ENCODE results near the gene TLE2. TPM values are rescaled to one million over a fixed set of nuclear protein-coding genes. Genes with fewer than 3 reads are reported as not detected.

Gene TLE2
- total and polyA plus RNA-seq, 2 of the 4 experiments (the other 2 are of a cell fraction): under 0.01 to 0.41 TPM

DNA sequence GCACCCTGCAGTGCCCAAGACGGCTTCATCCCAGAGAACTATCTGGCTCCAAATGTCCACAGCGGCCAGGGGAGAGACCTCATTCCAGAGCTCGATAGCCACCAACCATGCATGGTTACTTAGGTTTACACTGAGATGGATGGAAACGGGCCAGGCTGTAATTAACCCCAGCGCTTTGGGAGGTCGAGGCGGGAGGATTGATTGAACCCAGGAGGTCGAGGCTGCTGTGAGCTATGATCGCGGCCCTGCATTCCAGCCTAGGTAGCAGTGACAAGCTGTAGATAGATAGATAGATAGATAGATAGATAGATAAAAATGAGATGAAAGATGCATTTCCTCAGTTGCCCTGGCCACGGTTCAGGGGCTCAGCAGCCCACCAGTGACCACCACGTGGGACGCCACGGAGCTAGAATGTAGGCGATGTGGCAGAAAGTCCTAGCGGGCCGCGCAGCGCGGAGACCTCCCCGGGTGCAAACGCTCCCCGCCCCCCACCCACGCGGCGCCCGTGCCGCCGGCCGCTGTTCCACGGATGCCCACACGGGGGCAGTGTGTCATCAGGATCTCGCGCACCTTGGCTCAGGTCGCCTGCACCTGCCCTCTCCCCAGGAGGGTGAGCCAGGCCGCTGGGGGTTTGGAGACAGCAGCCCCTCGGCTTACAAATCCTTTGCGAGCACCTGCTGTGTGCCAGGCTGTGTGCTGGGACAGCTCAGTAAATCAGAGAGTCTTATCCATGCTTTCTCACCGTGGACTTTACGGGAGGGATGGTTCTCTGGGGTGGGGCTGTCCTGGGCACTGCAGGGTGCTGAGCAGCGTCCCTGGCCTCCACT lies 46.7 kb upstream of the TLE2 start:
- Histone ChIP-seq H3K4me2 (ENCODE audit: low read depth, low read length) (peak overlapping the region; percentile 90), H3K79me1 (ENCODE audit: low read depth in 1 of 2, low read length in 2 of 2) (no peaks in the 10 kb centered on the region), H2AK9ac (replicated peaks; ENCODE audit: low read depth, low read length, poor library complexity) (no peak overlapping the region), H3K9me3 (ENCODE audit: control insufficient read depth, insufficient read depth, low read length) (no peaks in the 10 kb centered on the region), H4K20me1 (ENCODE audit: insufficient read depth, low read length) (no peaks in the 10 kb centered on the region), H2BK120ac (ENCODE audit: low read depth, low read length) (no peak overlapping the region), H3K14ac (replicated peaks; ENCODE audit: low read depth, low read length) (no peak overlapping the region; the same call in 1 of the 2 replicates), H3K4ac (ENCODE audit: low read depth, low read length) (no peak overlapping the region), H3K27ac (ENCODE audit: insufficient read depth, low read length) (no peak overlapping the region), H3K4me1 (ENCODE audit: control insufficient read depth, insufficient read depth, low read length) (peaks cover 3% of the 10 kb centered on the region; the same call in 1 of the 2 replicates), H3K36me3 (ENCODE audit: control insufficient read depth, insufficient read depth, low read length) (no peaks in the 10 kb centered on the region), H3K9me1 (ENCODE audit: insufficient read depth, low read length) (no peaks in the 10 kb centered on the region), H2BK20ac (ENCODE audit: low read depth, low read length) (no peak overlapping the region), H3K9ac (ENCODE audit: low read depth, low read length) (no peak overlapping the region), H2BK15ac (ENCODE audit: low read depth, low read length) (no peak overlapping the region), H3K18ac (ENCODE audit: low read depth, low read length) (no peak overlapping the region), H4K8ac (ENCODE audit: low read depth in 2 of 2, low read length in 2 of 2) (peak overlapping the region in 1 of 2 experiments; percentile 79; a peak in 1 of 4 replicates), H4K5ac (ENCODE audit: low read depth, low read length) (no peak overlapping the region), H3K4me3 (ENCODE audit: insufficient read depth, low read depth, low read length) (peak overlapping the region; percentile 20; the same call in 1 of the 2 replicates), H2AFZ (replicated peaks; ENCODE audit: low read length, poor library complexity) (peak overlapping the region; percentile 91), H3K23ac (ENCODE audit: low read depth, low read length) (no peak overlapping the region), H3K27me3 (ENCODE audit: control insufficient read depth, insufficient read depth, low read length) (no peaks in the 10 kb centered on the region), H4K91ac (ENCODE audit: insufficient read depth, low read depth, low read length) (no peak overlapping the region; the same call in 1 of the 2 replicates), H2BK5ac (ENCODE audit: low read depth, low read length, poor library complexity, severe bottlenecking) (no peak overlapping the region), H3K56ac (ENCODE audit: extremely low read depth, insufficient read depth, low read length) (no peak overlapping the region), H2AK5ac (ENCODE audit: low read depth, low read length) (no peak overlapping the region)
- no TSS peak for BruUV-seq (replicated peaks)
- dilution Hi-C loops (cut with HindIII; ENCODE audit: low sequenced_read_pairs, unreplicated experiment) (no loop called here), in situ Hi-C loops (cut with MboI; ENCODE audit: low sequenced_read_pairs) (no loop called here), intact Hi-C loops (cut with micrococcal nuclease) (loop anchor here (1.0 kb wide), 1 partner anchor 87 kb away; no protein-coding TSS in a partner anchor)
- ChIA-PET POLR2A (ENCODE audit: unreplicated experiment) (no interaction called here), CTCF (interaction anchor here (0.6 to 0.8 kb wide), 4 partner anchors 12 to 86 kb away, joined by 3 to 5 read pairs (median 4); no protein-coding TSS in a partner anchor)
- no peak for DNase-seq
- TF ChIP-seq RAD21 (IDR thresholded peaks at IDR 0.05; ENCODE audit: low read length): peak; percentile 77
- no peak for TF ChIP-seq FOS (IDR thresholded peaks at IDR 0.05; ENCODE audit: low read depth, low read length)
- TF ChIP-seq BHLHE40 (IDR thresholded peaks at IDR 0.05; ENCODE audit: low read depth, low read length): peak; percentile 71
- peak; percentile 60 for TF ChIP-seq SMC3 (IDR thresholded peaks at IDR 0.05; ENCODE audit: low read depth, low read length)
- peak; percentile 44; the same call in 1 of the 2 replicates for TF ChIP-seq MAZ (IDR thresholded peaks at IDR 0.05; ENCODE audit: borderline replicate concordance, low read depth, low read length)
- TF ChIP-seq, protein P1, sequence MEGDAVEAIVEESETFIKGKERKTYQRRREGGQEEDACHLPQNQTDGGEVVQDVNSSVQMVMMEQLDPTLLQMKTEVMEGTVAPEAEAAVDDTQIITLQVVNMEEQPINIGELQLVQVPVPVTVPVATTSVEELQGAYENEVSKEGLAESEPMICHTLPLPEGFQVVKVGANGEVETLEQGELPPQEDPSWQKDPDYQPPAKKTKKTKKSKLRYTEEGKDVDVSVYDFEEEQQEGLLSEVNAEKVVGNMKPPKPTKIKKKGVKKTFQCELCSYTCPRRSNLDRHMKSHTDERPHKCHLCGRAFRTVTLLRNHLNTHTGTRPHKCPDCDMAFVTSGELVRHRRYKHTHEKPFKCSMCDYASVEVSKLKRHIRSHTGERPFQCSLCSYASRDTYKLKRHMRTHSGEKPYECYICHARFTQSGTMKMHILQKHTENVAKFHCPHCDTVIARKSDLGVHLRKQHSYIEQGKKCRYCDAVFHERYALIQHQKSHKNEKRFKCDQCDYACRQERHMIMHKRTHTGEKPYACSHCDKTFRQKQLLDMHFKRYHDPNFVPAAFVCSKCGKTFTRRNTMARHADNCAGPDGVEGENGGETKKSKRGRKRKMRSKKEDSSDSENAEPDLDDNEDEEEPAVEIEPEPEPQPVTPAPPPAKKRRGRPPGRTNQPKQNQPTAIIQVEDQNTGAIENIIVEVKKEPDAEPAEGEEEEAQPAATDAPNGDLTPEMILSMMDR (conservative IDR thresholded peaks at IDR 0.05; ENCODE audit: low read depth, low read length): peak; percentile 84
- TF ChIP-seq, protein P2, sequence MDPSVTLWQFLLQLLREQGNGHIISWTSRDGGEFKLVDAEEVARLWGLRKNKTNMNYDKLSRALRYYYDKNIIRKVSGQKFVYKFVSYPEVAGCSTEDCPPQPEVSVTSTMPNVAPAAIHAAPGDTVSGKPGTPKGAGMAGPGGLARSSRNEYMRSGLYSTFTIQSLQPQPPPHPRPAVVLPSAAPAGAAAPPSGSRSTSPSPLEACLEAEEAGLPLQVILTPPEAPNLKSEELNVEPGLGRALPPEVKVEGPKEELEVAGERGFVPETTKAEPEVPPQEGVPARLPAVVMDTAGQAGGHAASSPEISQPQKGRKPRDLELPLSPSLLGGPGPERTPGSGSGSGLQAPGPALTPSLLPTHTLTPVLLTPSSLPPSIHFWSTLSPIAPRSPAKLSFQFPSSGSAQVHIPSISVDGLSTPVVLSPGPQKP (IDR thresholded peaks at IDR 0.05; ENCODE audit: borderline replicate concordance, low read depth, low read length): no peak
- TF ChIP-seq MXI1 (IDR thresholded peaks at IDR 0.05; ENCODE audit: borderline replicate concordance, low read depth, low read length): peak; percentile 26; the same call in 1 of the 2 replicates
- ATAC-seq (ENCODE audit: low read depth): peak; percentile 75
- WGBS, 2 experiments (ENCODE audit: extremely low coverage in 2 of 2, insufficient read length in 1 of 2): 4% methylated on average over 20 of the region's 41 CpGs; no CpG with 5 or more reads in 1 of the 2 experiments
